Suprapubic skin (tissue), 3 donors: Measurements from ENCODE around the gene ASZ1.
A peak's percentile ranks its signal among the peaks of the same experiment; 100 is the strongest.

Experiments
- CTCF ChIP-seq, 2 donors: fragments of 200-600 bp in 1 of 2; fragments of 450-650 bp in 1 of 2; sonication (generic) in 1 of 2; IDR thresholded peaks; one replicate each; pipeline ENCODE4 v1.5.1; 2016 to 2019; ENCODE audit warnings: antibody characterized with exemption in 2 of 2, mild to moderate bottlenecking in 1 of 2, moderate library complexity in 1 of 2
- EP300 ChIP-seq: sonication (generic); formaldehyde crosslinking; IDR thresholded peaks from one replicate; pipeline ENCODE4 v1.6.1; 2017; ENCODE audit warnings: antibody characterized with exemption

GRCh38 chr7:117385363-117386109 lies 41.8 kb downstream of the ASZ1 start:
- TF ChIP-seq EP300 = no peak
- peak in 1 of 2 donors; percentile 23 for TF ChIP-seq CTCF (IDR thresholded peaks at IDR 0.05)
